GM06990 (cell line): Measurements from ENCODE around the gene LBX2.
"Not testable (repeated sequence)": the region's sequence is repeated elsewhere in the genome, so short reads cannot be mapped to it uniquely, and the experiment has no call there.

Experiments used
- DNase-seq: peaks from one replicate; pipeline ENCODE4 v3.0.0-alpha.2; 2011; ENCODE audit not compliant: insufficient read length; ENCODE audit errors: extremely low read depth
- H3K27me3 ChIP-seq: replicated peaks from 2 replicates; pipeline ENCODE4 v1.6.0; 2011; ENCODE audit warnings: low read length; ENCODE audit not compliant: control insufficient read depth, insufficient read depth
- H3K36me3 ChIP-seq: 2 replicates; pipeline ENCODE4 v1.5.1; 2011; ENCODE audit warnings: low read length; ENCODE audit not compliant: control insufficient read depth, insufficient read depth
- H3K4me3 ChIP-seq: replicated peaks from 2 replicates; pipeline ENCODE4 v1.5.1; 2011; ENCODE audit warnings: low read depth, mild to moderate bottlenecking, control low read depth, low read length
- TF ChIP-seq, protein P1 (sequence below): IDR thresholded peaks from 2 replicates; pipeline ENCODE4 v1.5.1; 2011; ENCODE audit warnings: low read length, control low read depth, mild to moderate bottlenecking, inconsistent platforms; ENCODE audit not compliant: insufficient read depth, poor library complexity, severe bottlenecking

Gene LBX2

DNA sequence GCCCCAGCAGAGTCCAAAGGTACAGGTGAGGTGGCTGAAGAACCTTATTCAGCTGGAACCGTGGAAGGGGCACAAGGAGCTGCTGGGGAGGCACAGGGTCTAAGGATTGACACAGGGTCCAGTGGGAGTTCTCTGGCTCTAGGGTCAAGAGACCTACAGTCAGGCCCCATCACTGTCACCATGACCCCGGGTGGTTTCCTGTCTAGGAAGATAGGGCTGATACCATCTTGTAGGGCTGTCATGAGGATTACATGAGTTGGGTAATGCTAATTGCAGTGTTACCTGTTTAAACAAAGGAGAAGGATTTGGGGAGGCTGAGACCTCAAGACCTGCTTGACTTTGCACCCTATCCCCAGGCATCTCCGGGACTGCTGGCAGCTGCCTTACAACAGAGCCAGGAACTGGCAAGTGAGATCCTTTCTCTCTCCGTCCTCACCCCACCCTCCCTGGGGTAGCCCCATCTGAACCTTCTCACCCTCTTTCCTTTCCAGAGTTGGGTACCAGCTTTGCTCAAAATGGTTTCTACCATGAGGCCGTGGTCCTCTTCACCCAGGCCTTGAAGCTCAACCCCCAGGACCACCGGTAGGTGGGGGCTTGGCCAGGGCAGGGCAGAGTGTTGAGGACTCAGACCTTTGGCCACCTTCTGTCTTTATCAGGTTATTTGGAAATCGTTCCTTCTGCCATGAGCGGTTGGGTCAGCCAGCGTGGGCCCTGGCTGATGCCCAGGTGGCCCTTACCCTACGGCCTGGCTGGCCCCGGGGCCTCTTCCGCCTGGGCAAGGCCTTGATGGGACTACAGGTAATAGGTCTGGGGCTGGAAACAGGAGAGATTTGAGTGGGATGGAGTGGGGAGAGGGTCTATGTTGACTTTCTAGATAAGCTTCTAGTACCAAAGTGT lies 7.5 kb downstream of the LBX2 start:
- TF ChIP-seq, protein P1, sequence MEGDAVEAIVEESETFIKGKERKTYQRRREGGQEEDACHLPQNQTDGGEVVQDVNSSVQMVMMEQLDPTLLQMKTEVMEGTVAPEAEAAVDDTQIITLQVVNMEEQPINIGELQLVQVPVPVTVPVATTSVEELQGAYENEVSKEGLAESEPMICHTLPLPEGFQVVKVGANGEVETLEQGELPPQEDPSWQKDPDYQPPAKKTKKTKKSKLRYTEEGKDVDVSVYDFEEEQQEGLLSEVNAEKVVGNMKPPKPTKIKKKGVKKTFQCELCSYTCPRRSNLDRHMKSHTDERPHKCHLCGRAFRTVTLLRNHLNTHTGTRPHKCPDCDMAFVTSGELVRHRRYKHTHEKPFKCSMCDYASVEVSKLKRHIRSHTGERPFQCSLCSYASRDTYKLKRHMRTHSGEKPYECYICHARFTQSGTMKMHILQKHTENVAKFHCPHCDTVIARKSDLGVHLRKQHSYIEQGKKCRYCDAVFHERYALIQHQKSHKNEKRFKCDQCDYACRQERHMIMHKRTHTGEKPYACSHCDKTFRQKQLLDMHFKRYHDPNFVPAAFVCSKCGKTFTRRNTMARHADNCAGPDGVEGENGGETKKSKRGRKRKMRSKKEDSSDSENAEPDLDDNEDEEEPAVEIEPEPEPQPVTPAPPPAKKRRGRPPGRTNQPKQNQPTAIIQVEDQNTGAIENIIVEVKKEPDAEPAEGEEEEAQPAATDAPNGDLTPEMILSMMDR = no peak

DNA sequence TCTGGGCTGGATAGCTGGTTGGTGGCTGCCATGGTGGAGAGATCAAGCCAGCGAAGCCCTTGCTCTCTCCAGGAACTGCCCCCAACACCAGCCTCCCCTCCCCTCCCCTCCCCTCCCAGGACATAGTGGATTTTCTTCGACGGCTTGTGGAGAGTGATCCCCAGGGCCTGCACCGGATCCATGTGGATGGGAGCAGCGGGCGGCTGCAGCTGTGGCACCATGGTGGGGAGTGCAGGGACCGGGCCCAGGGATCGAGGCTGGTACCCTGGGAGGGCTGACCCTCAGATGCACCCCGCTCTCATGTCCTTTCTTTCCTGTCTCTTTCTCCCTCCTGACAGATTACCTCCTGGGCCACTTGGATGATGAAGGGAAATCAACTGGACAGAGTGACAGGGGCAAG lies 9.5 kb downstream of the LBX2 start:
- Histone ChIP-seq H3K4me3 (no peak overlapping the region), H3K27me3 (no peaks in the 10 kb centered on the region), H3K36me3 (peaks cover 20% of the 10 kb centered on the region)
- TF ChIP-seq, protein P1 = no peak
- DNase-seq = no peak

More for the DNA sequence above, 7.5 kb downstream of the LBX2 start:
- peaks cover 20% of the 10 kb centered on the region for H3K36me3 ChIP-seq
- H3K27me3 ChIP-seq = no peaks in the 10 kb centered on the region
- H3K4me3 ChIP-seq = no peak overlapping the region
- DNase-seq = no peak

DNA sequence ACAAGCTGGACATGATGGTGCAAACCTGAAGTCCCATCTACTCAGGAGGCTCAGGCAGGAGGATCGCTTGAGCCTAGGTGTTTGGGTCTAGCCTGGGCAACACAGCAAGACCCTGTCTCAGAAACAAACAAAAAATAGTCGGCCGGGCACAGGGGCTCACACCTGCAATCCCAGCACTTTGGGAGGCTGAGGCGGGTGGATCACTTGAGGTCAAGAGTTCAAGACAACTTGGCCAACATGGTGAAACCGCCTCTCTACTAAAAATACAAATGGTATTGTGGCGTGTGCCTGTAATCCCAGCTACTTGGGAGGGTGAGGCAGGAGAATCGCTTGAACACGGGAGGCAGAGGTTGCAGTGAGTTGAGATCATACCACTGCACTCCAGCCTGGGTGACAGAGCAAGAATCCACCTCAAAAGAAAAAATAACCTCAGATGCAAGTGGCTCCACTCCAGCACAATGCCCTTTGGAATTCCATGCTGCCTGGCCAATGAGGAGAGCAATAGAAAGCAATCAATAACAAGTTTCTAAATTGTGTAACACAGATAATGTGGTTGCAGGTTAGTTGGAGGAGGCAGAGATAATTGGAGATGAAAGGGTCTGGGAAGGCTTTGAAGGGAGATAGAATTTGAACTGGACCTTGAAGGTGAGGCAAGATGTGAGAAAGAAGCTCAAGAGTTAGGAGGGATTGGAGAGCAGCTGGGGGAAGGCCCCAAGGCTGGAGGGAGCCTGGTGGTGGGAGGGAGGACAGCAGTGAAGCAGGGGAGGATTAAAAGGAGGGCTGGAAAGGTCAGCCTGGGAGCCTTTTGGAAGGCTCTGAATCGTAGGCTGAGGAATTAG lies 10.5 kb downstream of the LBX2 start:
- TF ChIP-seq, protein P1 = no peak
- H3K36me3 ChIP-seq = peaks cover 20% of the 10 kb centered on the region

DNA sequence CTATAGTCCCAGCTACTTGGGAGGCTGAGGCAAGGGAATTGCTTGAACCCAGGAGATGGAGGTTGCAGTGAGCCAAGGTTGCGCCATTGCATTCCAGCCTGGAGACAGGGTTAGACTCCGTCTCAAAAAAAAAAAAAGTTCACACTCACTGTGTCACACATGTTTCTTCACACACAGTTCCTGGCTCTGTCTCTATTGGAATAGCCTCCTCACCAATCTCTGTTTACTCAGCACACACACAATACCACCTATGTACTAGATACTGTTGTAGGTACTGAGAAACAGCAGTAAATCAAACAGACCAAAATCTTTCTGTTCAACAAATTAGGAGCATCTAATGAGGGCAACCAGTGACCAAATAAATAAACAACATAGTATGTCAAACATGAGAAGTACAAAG lies 13.3 kb downstream of the LBX2 start:
- TF ChIP-seq, protein P1 = no peak
- Histone ChIP-seq H3K27me3 (no peaks in the 10 kb centered on the region), H3K4me3 (no peak overlapping the region), H3K36me3 (peaks cover 5% of the 10 kb centered on the region)
- DNase-seq = no peak

More for the DNA sequence above, 10.5 kb downstream of the LBX2 start:
- H3K27me3 ChIP-seq = no peaks in the 10 kb centered on the region
- no peak for DNase-seq
- H3K4me3 ChIP-seq = no peak overlapping the region

DNA sequence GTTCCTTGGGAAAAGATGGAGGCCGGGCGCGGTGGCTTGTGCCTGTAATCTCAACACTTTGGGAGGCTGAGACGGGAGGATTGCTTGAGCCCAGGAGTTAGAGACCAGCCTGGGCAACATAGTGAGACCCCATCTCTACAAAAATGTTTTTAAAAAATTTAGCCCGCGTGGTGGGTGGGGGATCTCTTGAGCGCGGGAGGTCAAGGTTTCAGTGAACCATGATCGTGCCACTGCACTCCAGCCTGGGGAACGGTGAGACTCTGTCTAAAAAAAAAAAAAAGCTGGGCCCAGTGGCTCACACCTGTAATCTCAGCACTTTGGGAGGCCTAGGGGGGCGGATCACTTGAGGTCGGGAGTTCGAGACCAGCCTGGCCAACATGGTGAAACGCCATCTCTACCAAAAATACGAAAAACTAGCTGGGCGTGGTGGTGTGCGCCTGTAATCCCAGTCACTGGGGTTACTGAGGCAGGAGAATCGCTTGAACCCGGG lies 15.7 kb downstream of the LBX2 start:
- peak overlapping the region; percentile 94 for H3K4me3 ChIP-seq
- not testable (repeated sequence) for H3K27me3 ChIP-seq, DNase-seq, H3K36me3 ChIP-seq
